ENCODE data around the gene SYNE4. TPM values are rescaled to one million over a fixed set of nuclear protein-coding genes. Genes with fewer than 3 reads are reported as not detected.
"Not testable (repeated sequence)": the region's sequence is repeated elsewhere in the genome, so short reads cannot be mapped to it uniquely, and the experiment has no call there.

SYNE4 gene
- total and polyA plus RNA-seq, 2 of the 13 experiments (the other 11 are each of a cell fraction or from before 2014, with no cell fraction given), result 13.7 to 23.0 TPM

DNA sequence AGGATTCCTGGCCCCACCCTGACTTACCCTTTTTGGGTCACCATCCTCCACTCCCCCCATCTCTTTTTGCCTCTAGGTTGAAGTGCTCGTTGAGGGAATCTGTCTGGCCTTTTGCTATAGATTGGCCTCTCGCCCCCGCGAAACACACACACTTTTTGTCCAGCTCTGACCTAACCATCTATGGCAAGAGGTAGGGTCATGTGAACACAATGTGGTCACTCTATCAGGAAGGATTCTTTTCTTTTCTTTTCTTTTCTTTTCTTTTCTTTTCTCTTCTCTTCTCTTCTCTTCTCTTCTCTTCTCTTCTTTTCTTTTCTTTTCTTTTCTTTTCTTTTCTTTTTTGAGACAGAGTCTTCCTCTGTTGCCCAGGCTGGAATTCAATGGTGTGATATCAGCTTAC lies 27.6 kb downstream of the SYNE4 start:
- BruUV-seq (replicated peaks); H3K9ac ChIP-seq (ENCODE audit: insufficient read depth, low read depth, low read length); FAIRE-seq; H3K4me1 ChIP-seq (ENCODE audit: insufficient read depth, low read length); POLR2A ChIA-PET; H3K4me2 ChIP-seq (ENCODE audit: low read depth, low read length); H3K79me2 ChIP-seq (ENCODE audit: insufficient read depth, low read length); ATAC-seq; H3K9me3 ChIP-seq (ENCODE audit: low read length); H3K27ac ChIP-seq (ENCODE audit: extremely low read length, insufficient read depth, low read length); H2AFZ ChIP-seq (ENCODE audit: low read length); H4K20me1 ChIP-seq (ENCODE audit: insufficient read depth, low read length); H3K4me3 ChIP-seq (replicated peaks in 1 of 3; ENCODE audit: insufficient read depth in 1 of 3, low read depth in 2 of 3, low read length in 3 of 3); in situ Hi-C loops (cut with HindIII; ENCODE audit: extremely low pct_ligation_motif_present, low pct_unique_long_range_greater_than_20kb); intact Hi-C loops (cut with micrococcal nuclease; ENCODE audit: unreplicated experiment); CTCF ChIA-PET (ENCODE audit: low intra/inter-chr PET ratio, low total read pairs); DNase-seq (ENCODE audit: low spot score); H3K36me3 ChIP-seq (replicated peaks in 1 of 2; ENCODE audit: control insufficient read depth in 1 of 2, insufficient read depth in 2 of 2, low read length in 2 of 2): not testable (repeated sequence)
- WGBS (ENCODE audit: low lambda C conversion rate), result 6% methylated on average over 4 of the region's 4 CpGs
- H3K27me3 ChIP-seq (ENCODE audit: control insufficient read depth in 1 of 2, insufficient read depth in 2 of 2, low read length in 2 of 2), result peaks cover 1 to 38% of the 10 kb centered on the region in 2 experiments; a peak in 4 of 5 replicates

DNA sequence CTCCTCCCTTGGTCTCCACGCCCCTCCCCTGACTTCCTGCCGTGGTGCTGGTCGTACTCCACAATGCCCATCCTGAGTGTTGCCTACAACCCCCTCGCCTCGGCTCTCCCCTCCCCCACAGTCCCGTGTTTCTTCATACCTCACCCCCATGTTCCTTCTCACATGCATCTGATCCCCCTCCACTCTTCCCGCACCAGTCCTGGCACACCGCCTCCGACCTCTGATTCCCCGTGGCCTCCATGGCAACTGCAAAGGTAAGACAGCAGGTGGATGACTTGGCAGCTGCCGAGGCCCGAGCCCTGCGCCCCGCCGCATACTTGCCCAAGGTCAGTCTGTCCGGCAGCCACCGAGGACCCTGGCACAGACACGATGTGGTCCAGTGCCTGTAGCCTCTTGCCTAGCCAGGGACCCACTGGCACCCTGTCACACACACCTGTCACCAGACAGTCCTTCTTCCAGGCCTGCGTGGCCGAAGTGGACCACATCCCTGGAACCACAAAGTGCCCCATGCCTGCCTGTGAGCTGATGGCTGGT lies 29.7 kb downstream of the SYNE4 start:
- no peaks in the 10 kb centered on the region for H3K36me3 ChIP-seq (replicated peaks in 1 of 2; ENCODE audit: control insufficient read depth in 1 of 2, insufficient read depth in 2 of 2, low read length in 2 of 2)
- POLR2A ChIA-PET, result no interaction called here
- intact Hi-C loops (cut with micrococcal nuclease; ENCODE audit: unreplicated experiment), result no loop called here
- TF ChIP-seq DNMT3B (CRISPR knock-in tag; conservative IDR thresholded peaks at IDR 0.05) (no peak), ZKSCAN8 (CRISPR knock-in tag; IDR thresholded peaks at IDR 0.05; ENCODE audit: borderline replicate concordance) (no peak), GTF2F1 (IDR thresholded peaks at IDR 0.05; ENCODE audit: low read length) (no peak)
- CTCF ChIA-PET (ENCODE audit: low intra/inter-chr PET ratio, low total read pairs), result no interaction called here
- H3K4me3 ChIP-seq (replicated peaks in 1 of 3; ENCODE audit: insufficient read depth in 1 of 3, low read depth in 2 of 3, low read length in 3 of 3), result no peak overlapping the region
- no TSS peak for BruUV-seq (replicated peaks)
- no peak for DNase-seq (ENCODE audit: low spot score)
- no peak overlapping the region for H2AFZ ChIP-seq (ENCODE audit: low read length)
- H3K9me3 ChIP-seq (ENCODE audit: low read length), result no peaks in the 10 kb centered on the region
- H3K27me3 ChIP-seq (ENCODE audit: control insufficient read depth in 1 of 2, insufficient read depth in 2 of 2, low read length in 2 of 2), result peaks cover 1 to 19% of the 10 kb centered on the region in 2 experiments; a peak in 3 of 5 replicates
- no peak for FAIRE-seq
- 17% methylated on average over 17 of the region's 20 CpGs for WGBS (ENCODE audit: low lambda C conversion rate)
- in situ Hi-C loops (cut with HindIII; ENCODE audit: extremely low pct_ligation_motif_present, low pct_unique_long_range_greater_than_20kb), result no loop called here
- no peaks in the 10 kb centered on the region for H4K20me1 ChIP-seq (ENCODE audit: insufficient read depth, low read length)
- H3K27ac ChIP-seq (ENCODE audit: extremely low read length, insufficient read depth, low read length), result no peak overlapping the region
- H3K79me2 ChIP-seq (ENCODE audit: insufficient read depth, low read length), result no peaks in the 10 kb centered on the region
- H3K9ac ChIP-seq (ENCODE audit: insufficient read depth, low read depth, low read length), result no peak overlapping the region
- no peaks in the 10 kb centered on the region for H3K4me1 ChIP-seq (ENCODE audit: insufficient read depth, low read length)
- no peak for ATAC-seq
- H3K4me2 ChIP-seq (ENCODE audit: low read depth, low read length), result no peak overlapping the region

All from HepG2 (cell line).